HG03457 (cell line): Measurements from ENCODE around the gene CIT.
"Not testable (repeated sequence)": the region's sequence is repeated elsewhere in the genome, so short reads cannot be mapped to it uniquely, and the experiment has no call there.

Source experiments
- ATAC-seq: cut with Tn5 transposase; IDR thresholded peaks from one replicate; pipeline ENCODE4 v1.9.1; 2021; ENCODE audit warnings: moderate number of reproducible peaks; ENCODE audit not compliant: unreplicated experiment

CIT gene

DNA sequence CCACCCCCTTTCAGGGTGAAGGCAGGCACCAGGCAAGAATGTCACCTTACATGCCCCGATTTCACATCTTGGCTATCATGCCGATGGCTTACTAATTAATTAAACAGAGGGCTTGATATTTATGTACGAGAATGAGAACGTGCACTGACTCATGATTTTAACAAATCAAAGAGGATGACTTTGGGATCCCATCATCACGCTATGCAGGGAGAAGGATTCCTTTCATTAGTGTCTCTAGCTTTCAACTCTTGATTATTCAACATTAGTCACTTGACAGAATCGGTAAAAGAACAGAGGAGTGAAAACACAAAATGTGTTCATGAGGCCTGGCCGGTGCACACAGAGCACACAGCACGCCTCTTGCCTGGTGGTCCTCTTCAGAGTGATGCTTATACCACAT lies 128.6 kb downstream of the CIT start:
- no peak for ATAC-seq

DNA sequence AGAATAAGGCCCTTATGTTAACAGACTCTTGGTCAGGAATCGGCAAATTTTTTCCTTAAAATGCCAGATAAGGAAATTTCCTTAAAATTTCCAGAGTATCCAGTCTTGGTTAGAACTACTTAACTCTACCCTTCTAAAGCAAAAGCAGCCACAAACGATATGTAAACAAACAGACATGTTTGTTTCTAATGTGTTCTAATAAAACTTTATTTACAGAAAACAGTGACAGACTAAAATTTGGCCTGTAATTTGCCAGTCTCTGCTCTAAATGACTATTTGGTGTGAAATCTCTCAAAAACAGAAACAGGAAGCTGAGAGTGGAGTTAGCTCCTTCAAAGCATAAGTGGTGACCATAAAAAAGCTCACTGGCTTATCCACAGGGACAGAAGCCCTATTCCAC lies 131.0 kb downstream of the CIT start:
- ATAC-seq = no peak

DNA sequence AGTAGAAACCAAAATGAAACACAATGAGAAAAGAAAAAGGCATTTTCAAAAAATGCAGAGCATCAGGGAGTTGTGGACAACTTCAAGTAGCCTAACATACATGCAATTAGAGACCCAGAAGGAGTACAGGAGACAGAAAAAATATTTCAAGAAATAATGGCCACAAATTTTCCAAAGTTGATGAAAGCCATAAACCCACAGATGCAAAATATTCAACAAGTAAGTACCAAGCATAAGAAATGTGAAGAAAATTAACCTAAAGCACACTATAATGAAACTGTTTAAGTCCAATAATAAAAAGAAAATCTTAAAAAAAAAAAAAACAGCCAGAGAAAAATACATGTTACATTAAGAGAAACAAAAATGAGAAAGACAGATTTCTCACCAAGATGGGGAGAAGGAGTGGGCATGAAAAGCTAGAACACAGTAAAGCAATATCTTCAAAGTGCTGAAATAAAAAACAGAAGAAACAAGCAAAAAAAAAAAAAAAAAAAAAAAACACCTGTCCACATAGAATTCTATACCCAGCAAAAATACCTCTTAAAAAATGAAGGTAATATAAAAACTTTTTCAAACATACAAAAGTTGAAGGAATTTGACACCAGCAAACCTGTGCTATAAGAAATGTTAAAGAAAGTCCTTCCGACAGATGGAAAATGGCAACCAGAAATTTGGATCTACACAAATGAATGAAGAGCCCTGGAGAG lies 132.1 kb downstream of the CIT start:
- ATAC-seq = no peak

DNA sequence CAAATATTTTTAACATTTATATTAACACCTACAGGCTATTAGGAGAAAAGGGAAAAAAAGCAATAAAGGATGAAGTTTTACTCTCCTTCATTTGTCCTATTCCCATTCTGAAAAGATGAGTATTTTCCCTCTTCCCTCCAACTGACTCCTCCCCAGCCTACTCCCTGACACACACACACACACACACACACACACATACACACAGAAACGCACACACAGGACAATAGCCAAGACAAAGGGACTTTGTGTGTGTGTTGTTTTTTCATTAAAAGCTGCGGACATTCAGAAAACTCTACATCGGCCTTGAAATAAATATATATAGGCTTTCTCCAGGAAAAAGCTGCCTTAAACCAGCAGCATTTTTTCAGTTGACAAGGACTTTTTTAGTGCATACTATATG lies 134.4 kb downstream of the CIT start:
- ATAC-seq = no peak

DNA sequence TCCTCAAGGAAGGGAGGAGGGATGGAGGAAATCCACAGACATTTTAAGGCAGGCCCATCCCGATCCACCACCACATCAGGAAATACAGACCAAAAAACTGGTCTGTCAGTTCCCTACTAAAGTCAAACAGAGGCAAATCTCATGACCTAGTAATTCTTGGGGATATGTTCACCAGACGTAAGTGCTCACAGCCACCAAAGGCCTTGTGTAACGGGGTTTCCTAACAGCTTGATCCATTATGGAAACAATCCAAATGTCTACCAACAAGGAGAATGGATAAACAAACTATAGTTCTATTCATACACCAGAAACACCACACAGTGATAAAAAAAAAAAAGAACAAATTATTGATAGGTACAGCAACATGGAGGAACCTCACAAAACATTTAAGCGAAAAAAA lies 136.3 kb downstream of the CIT start:
- no peak for ATAC-seq

DNA sequence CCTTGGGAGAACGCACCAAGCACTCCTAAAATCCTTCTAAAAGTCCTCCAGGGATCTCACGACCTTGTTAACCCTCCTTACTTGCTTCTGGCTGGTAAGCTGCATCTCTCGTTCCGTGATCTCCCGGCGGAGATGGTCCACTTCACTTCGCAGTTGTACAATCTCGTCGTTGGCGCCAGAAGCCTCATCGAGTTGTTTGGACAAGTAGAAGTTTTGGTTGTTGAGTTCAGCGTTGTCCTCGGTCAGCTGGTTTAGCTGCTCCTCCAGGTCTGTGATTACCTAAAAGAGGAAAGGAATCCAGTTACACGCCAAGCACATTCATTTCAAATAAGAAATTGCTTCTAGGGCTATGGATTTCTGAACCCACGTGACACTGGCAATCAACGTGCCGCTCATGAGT lies 142.0 kb downstream of the CIT start:
- ATAC-seq = no peak

DNA sequence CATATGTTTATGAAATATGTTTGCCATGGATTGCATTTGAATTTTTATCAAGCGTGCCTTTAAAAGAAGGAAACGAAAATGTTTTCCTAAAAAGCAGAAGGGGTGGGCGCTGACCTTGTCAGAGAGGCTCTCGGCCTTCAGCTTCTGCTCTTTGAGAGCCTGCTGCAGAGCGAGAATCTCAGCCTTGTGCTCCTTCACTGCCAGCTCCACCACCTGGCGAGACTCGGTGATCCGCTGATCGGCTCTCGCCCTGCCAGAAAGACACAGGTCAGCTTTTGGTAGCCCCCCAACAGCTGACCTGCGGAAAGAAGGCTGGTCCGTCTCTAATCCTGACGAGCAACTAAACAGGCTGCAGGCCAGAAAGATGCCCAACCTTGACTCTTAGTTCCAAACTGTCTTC lies 146.7 kb downstream of the CIT start:
- ATAC-seq = no peak

DNA sequence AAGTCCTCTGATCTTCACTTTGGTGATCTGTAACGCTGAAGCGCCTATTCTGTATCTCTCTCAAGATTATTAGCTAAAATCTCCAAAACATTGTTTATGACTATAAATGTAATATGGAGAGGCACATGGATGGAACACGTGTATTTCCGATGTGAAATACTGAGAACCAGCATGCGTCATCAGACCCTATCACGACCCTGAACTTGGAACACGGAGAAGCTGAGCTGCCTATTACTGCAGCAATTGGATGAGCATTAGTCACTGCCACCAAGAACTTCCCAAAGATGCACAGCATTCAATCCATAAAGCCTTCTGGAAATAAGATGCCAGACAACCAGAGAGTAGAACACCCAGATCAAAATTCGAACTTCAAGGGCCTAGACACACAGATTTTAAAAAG lies 147.2 kb downstream of the CIT start:
- no peak for ATAC-seq

DNA sequence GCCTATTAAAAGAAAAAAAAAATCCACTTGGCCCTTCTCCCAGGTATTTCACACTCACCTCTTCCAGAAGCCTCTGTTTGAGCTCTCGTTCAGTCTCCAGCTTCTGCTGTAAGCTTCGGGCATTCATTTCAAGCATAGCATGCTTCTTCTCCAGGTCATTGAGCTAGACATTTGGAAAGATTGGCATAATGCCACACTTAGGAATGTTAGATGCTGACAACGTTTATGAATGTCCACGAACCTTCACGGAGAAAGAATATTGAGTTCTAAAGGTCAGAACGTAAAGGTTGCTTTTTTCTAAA lies 148.7 kb downstream of the CIT start:
- ATAC-seq = no peak

DNA sequence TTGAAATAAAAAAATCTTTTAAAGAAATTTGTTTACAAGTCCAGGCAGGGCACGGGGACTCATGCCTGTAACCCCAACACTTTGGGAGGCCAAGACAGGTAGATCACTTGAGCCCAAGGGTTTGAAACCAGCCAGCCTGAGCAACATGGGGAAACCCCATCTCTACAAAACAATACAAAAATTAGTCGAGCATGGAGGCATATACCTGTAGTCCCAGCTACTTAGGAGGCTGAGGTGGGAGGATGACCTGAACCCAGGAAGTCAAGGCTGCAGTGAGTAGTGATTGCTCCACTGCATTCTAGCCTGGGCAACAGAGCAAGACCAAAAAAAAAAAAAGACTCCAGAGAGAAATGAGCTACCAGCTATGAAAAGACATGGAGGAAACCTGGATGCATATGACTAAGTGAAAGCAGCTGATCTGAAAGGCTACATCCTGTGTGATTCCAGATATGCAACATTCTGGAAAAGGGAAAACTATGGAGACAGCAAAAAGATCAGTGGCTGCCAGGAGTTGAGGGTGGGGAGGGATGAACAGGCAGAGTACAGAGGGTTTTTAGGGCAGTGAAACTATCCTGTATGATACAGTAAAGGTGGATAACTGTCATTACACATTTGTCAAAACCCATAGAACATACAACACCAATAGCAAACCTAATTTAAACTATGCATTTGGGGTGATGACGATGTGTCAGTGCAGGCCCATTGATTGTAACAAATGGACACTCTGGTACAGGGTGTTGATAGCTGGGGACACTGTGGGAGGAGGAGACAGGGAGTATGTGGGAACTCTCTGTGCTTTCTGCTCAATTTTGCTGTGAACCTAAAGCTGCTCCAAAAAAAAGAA lies 149.3 kb downstream of the CIT start:
- no peak for ATAC-seq

DNA sequence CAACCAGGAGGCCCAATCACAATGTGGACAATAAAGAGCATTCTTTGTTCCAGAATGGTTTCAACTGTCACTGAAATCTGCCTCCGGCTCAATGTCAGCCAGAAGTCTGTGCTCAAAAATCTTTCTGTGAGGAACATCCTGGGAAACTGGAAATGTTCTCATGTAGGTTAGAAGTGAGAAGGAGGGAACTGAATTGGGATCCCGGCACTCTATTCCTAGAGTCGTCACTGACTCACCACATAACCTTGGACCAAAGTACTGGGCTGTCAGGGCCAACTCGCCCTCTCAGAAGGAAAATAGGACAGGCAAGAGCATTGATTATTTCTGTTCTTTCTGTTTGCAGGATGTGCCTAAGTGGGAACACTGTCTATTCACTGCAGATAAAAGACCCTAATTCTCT lies 151.6 kb downstream of the CIT start:
- ATAC-seq = no peak

DNA sequence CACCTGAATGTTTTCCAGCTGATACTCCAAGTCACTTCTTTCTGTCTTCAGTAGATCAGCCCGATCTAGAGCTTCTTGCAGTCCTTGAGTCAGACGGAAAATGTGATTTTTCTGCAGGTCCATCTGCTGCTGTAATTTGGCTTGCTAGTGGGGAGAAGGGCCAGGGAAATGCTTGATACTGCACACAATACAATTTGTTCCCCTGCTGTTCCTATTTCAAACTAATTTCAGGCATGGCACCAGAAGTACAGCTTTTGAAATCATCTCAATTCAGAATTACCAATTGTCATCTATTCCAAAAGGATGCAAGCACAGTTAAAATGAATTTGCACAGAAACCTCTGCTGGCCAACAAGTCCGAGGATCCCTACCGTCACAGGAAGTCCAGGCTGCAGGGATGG lies 155.8 kb downstream of the CIT start:
- no peak for ATAC-seq

DNA sequence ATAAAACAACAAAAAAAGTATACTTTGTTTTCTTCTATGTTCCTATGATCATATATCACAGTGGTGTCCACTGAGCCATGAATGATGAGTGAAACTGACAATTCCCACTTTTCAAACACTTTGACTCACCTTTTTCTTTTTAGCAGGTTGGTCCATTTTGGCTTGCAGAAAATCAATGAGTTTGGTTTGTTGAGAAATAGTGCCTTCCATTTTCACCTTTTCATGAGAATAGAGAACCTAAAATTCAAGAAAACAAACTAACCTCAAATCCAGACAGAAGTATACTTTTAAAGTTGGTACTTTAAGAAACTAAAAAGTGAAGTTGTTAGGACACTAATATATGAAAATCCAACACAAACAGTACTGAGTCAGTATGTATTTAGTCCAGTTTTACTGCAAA lies 156.8 kb downstream of the CIT start:
- no peak for ATAC-seq

DNA sequence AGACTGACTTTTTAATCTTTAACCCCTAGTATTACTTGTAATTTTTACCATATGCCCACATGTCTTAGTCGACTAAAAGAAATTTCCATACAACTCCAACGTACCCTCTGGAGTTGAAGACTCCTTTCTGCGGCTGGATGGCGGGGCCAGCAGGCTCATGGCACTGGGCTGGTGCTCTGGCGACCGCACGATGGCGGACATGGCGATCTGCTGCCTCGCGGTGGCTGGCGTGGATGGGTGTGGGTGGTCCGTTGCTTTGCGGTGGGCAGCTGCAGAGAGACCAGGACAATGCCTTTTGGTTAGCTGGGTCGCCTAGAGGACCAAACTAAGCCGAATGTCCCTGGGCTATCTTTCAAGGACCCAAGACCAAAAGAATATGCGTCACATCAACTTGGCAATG lies 159.0 kb downstream of the CIT start:
- ATAC-seq = no peak

DNA sequence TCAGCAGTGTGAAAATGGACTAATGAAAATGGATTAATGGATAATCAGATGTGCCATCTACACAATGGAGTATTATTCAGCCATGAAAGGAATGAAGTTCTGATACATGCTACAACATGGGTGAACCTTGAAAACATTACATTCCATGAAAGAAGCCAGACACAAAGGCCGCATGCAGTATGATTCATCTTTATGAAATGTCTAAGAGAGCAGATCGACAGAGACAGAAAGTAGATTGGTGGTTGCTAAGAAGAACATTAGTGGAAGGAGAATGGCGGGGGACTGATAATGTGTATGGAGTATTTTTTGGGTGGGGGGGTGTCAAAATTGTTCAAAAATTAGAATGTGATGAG lies 161.9 kb downstream of the CIT start:
- ATAC-seq = no peak

DNA sequence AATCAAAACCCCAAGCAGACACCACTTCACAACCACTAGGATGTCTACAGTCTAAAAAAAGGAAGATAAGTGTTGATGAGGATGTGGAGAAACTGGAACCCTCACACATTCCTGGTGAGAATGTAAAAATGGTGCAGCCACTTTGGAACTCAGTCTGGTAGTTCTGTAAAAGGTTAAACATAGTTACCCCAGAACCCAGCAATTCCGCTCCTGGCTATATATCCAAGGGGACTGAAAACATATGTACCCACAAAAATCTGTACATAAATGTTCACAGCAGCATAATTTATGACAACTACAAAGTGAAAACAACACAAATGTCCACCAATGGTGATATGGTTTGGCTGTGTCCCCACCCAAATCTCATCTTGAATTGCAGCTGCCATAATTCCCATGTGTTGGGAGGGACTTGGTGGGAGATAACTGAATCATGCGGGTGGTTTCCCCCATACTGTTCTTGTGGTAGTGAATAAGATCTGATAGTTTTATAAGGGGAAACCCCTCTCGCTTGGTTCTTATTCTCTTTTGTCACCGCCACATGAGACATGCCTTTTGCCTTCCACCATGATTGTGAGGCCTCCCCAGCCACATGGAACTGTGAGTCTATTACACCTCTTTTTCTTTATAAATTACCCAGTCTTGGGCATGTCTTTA lies 162.4 kb downstream of the CIT start:
- no peak for ATAC-seq

DNA sequence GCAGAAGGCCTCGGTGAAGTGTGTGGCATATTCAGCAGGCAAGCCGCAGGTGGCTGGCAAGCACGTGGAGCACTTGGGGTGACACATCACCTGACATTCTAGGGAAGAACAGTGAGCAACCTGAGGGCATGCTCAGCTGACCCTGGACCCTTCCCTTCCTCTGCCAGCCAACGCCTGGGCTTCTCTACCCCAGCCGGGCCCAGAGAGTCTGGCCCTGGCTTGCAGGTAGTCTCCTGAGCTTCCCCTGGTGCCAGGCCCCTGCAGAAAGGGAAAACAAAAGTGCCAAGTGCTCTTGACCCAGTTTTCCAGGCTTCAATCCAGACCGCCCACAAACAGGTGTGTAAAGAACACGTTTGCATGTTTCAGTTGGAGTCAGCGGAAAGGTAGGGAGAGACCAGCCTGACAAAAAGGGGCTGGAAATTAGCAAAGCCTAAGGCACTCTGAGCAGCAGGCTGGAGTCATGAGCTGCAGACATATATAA lies 163.5 kb downstream of the CIT start:
- ATAC-seq = no peak

DNA sequence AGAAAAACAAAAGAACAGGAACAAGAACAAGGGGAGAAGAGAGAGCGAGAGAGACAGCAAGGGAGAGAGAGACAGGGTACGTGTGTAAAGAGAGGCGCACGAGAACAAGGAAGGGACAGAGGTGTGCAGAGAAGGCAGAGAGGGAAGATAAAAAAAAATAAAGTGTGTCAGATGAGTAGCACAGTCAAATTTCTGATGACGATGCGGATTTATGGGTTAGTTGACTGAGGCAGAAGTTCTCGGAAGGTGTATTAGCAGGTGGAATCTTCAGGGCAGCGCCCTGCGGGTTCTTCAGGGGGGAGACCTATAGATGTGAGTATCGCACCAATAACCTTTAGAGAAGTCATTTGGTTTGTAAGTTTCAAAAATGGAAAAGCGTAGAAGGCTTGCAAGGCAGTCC lies 164.4 kb downstream of the CIT start:
- ATAC-seq = no peak

DNA sequence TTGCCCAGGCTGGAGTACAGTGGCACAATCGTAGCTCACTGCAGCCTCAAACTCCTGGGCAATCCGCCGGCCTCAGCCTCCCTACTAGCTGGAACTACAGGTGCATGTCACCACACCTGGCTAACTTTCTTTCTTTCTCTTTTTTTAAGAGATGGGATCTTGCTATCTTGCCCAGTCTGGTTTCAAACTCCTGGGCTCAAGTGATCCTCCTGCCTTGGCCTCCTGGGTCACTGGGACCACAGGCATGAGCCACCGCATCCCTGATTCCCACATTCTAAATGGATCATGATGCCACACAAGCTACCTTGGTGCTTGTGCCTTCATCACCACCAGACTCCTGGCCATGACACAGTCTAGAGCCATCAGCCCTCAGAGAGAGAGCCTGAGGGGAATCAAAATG lies 165.4 kb downstream of the CIT start:
- ATAC-seq = no peak

DNA sequence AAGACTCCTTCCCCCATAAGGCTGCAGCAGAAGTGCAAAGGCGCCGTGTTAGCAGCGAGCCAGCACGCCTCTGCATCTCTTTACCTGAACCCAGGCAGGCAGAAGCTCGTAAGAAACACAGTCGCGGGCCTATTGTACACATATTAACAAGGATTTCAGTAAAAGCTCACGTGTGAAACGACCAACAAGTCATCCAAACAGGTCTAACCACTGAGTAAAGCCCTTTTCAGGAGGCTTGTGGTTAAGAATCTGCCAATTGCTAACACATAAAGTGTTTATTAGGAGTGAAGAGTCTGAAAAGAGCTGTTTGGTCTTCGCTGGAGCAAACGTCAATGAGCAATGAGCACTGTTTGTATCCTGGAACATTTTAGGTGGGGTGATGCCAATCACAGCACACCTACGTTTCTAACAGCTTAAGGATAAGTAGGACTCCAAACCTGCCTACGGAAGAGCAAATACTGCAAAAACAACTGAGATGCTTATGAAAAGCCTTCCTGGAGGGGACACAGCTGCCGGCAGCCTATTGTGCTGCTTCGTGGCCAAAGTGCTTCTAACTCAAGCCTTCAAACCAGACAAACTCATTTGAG lies 166.1 kb downstream of the CIT start:
- no peak for ATAC-seq

DNA sequence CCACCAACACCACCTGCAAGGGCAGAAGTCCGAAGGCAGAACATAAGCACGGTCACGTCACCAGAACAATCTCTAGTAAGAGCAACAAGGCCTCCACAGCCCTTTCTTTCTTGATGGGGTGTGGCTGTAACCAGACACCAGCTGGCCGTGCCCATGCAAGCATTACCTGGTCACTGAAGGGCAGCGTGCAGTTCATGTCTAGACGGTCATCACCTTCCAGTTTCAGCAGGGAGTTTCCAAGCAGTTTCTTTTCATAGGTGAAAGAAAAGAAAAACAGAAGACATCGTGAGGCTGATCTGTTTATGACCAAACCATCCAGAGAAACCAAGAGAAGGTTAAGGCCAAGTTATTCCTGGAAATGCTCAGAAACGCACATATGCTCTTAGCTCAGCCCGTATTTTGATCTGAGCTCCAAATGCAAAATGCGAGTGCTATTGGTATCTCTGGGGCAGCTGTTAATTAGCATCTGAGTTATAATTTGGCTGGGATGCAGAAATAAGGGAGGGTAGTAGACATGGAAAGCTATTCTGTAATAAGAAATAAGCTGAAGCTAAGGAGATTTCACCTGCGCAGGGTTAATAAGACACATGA lies 166.7 kb downstream of the CIT start:
- ATAC-seq = no peak

DNA sequence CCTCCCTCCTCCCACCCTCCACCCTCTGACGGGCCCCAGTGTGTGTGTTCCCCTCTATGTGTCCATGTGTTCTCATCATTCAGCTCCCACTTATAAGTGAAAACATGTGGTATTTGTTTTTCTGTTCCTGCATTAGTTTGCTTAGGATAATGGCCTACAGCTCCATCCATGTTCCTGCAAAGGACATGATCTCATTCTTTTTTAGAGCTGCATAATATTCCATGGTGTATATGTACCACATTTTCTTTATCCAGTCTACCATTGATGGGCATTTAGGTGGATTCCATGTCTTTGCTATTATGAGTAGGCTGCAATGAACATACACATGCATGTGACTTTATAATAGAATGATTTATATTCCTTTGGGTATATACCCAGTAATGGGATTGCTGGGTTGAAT lies 170.7 kb downstream of the CIT start:
- not testable (repeated sequence) for ATAC-seq
